RPMI8226 (cell line): ENCODE results near the gene GLS.

Source experiments
- DNase-seq: peaks from one replicate; pipeline ENCODE4 v3.0.0-alpha.2; 2015

GLS gene

DNA sequence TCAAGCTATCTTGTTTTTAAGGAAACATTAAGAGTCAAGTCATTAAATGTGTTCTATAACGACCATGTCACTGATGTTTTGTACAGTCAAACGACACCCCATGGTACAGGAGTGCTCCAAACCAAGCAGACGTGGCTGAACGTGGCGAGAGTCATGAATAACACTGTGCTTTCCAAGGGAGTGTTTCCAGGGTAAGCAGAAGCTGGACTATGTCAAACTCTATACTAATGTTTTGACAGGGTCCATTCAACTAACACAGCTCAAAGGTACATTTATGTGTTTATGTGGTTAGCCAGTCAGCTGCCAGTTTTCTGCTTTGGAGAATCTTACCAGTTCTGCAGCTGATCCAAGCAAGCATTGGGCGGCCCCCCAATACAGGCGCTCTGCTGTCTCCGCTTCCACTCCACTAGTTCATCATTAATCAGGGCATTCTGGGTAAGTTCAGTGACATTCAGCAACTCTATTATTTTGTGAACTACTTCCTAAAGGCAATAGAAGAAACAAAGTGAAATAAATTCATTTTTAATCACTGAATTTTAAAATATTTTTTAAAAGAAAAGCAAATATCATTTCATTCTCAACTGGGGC is 117.0 kb downstream of the GLS start:
- DNase-seq: no peak

DNA sequence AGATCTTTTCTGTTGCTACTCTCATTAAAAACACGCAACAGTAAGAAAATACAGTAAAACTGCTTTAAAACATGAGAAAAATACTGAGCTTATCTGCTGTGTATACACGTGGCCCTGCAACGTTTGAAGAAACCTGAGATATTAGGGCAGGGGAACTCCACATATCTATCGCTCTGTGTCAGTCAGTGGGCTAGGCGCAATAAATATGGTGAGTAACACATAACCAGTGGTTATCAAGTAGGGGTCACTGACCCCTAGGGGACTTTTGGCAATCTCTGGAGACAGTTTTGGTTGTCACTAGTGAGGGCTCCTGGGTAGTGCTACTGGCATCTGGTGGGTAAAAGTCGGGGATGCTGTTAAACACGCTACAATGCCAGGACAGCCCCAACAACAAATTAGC is 118.4 kb downstream of the GLS start:
- no peak for DNase-seq

GRCh38 chr2:190999949-191000665 is 119.5 kb downstream of the GLS start:
- DNase-seq: no peak

GRCh38 chr2:191001032-191001431 is 120.4 kb downstream of the GLS start:
- DNase-seq: no peak

GRCh38 chr2:191001624-191002023 is 121.0 kb downstream of the GLS start:
- DNase-seq: no peak

DNA sequence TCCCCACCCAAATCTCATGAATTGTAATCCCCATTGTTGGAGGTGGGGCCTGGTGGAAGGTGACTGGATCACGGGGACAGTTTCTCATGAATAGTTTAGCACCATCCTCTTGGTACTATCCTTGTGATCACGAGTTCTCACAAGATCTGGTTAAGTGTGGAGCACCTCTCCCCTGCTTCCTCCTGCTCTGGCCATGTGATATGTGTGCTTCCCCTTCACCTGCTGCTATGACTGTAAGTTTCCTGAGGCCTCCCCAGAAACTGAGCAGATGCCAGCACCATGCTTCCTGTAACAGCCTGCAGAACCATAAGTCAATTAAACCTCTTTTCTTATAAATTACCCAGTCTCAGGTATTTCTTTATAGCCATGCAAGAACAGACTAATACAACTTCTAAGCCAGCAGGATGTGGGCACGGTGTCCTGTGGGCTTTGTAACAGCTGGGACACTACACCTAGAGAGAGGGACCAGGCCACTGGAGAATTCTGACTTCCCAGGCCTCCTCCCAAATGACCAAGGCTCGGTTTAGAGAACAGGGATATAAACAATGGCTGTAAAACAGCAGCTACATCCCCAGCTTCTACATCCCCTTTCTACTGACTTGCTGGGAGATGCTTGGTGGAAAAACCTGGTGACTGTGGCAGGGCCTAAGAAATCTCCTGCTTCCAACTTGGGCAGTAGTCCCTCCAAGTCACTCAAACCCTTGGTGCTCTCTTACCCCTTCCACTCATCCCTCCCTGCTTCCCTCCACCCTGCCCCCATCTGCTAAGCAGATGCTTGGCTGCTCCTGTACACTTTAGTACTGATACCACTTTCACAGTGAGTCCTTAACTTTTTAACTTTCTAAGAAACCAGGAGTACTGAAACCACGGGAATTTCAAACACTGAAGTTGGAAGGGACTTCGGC is 123.0 kb downstream of the GLS start:
- DNase-seq: no peak

GRCh38 chr2:191006297-191006696 is 125.7 kb downstream of the GLS start:
- no peak for DNase-seq

DNA sequence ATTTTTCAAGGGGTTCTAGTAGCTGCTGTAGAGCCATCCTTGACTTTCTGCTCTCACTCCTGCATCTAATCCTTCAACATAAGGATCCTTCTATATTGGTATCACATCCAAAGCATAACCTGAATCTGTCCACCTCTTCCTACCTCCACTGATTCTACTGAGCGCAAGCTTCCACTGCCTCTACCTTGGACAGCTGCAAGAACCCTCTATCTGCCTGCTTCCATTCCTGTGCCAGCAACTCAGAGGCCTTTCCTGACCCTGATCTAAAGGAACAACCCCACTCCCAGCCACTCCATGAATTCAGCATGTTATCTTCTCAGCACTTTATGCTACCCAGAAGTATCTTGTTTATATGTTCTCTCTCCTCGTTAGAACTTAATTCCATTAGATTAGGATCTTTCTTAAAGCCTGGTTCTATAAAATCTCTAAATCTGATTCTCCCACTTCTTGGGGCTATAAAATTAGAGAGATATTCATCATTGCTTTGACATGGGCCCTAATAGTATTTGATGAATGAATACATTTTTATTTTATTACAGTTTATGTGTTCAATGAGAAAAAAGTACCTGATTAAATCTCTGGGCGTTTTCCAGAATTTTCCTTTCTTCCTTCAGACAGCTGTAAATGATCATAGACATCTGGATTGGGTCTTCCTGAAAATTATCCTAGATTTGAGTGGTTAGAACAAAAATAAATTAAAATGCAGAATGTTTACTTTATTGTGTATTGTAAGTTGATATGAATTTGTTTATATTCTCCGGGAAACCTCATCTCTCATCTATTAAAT is 126.6 kb downstream of the GLS start:
- DNase-seq: no peak

DNA sequence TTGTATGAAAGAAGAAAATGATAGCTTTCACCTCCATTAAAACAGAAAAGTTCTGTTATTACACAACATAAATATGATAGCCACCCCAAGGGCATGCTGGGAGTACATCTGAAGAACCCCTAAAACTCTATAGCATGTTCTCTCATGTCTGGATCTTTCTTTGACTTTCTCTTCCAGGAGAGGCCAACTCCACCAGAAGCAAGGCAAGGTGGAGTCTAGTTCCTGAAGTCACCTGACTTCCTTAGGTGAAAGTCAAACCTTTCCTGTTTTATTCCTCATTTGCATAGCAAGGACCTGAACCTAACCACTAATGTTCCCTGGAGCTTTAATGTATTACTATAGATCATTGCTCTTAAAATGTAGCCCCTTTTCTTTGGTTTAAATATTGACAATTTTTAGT is 127.7 kb downstream of the GLS start:
- no peak for DNase-seq

DNA sequence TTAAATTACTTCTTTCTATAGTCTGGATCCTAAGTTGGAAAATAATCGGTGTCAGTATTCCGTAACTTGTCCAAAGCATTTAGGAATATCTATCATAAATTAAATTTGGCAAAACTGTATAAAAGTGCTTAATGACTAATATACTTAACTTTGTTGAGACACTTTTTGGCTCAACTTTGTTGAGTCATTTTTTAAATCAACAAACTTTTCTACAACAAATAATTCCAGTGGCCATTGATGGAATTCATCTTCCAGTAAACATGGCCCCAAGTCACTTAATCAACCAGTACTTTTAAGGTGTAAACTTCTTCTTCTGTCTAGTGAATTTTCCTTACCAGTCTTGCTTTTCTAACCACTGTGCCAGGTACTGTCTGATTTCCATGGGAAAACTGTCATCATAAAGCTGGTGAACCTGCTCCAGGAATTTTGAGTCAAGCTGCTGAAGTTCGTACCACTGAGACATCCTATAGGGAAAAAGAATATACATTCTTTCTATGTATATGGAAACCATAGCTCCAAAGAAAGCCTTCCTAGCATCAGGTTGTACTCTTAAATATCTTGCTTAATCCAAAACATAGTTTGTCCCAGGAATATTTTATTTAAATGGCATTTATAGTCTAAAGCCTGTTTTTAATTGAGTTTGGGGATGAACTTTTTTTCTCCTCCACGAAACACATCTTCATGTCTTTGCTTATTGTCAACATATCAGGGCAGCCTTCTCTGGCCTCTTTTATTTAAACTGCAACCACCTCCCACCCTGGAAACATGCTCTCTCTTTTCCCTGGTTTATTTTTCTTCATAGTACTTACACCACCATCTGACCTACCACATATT is 129.1 kb downstream of the GLS start:
- no peak for DNase-seq

DNA sequence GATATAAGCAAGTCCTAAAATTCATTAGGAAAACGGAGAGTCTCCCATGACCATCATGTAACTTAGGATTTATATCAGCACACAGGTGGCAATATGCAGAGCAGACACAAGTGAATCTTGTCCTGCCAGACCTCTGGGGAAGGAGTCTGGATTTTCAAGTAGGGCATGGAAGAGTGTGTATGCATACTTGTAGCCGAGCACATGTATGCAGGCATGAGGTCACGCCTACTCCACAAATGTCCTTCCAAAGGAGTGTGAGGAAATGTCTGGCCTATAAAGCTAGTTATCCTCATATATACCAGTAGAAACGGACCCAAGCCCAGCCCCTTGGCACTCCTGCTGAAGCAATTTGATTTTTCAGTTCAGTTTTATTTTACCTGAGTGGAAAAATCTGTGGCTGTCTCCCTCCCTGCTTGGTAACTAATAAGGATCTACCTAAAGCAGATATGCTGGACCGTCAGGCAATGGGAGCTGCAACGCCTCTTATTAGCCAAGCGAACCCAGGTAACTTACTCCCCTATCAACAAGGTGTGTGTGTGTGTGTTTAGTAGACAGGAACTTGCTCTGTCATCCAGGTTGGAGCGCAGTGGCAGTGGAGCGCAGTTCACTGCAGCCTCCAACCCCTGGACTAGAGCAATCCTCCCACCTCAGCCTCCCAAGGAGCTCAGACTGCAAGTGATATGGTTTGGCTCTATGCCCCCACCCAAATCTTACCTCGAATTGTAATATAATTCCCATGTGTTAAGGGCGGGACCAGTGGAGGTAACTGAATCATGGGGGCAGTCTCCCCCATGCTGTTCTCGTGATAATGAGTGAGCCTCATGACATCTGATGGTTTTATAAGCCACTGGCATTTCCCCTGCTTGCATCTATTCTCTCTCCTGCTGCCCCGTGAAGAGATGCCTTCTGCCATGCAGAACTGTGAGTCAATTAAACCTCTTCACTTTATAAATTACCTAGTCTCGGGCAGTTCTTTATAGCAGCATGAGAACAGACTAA is 130.6 kb downstream of the GLS start:
- no peak for DNase-seq

- no peak for DNase-seq
Observed at GRCh38 chr2:191012346-191012745, 131.7 kb downstream of the GLS start.

DNA sequence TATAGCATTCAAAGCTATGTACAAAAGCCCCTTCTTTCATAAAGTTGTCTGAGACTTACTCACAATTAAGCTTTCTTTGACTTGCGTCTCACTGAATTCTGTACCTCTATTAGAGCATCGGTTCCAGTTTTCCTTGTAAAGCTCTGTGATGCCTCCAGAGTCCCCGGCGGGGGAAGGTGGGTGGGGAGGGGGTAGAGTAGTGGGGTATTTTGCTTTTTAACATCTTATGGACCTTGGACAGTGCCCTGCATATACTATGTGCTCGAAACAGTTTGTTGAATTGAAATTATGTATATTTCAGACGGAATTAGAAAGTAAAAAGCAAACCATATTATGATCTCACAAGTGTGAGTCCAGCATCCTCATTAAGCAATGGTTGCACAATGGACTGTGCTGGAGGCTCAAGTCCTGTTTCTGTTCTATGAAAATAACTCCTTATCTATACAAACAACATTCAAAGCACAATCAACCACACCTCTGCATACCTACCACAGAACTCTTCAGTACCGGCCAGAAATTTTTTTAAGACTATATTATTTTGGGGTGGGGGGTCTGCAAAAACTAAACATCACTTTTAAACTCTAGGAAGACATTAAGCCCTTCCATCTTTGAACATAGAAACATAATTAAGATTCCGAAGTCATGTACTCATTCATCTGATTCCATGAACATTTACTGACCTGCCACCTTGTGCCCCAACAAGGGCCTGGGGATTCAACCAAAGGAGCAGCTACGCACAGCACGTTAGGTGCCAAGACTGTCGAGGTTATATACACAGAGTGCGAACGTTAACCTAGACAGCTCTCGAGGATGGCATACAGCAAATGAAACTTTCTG is 132.4 kb downstream of the GLS start:
- peak; percentile 44 for DNase-seq

GRCh38 chr2:191013682-191013931 is 133.0 kb downstream of the GLS start:
- no peak for DNase-seq

DNA sequence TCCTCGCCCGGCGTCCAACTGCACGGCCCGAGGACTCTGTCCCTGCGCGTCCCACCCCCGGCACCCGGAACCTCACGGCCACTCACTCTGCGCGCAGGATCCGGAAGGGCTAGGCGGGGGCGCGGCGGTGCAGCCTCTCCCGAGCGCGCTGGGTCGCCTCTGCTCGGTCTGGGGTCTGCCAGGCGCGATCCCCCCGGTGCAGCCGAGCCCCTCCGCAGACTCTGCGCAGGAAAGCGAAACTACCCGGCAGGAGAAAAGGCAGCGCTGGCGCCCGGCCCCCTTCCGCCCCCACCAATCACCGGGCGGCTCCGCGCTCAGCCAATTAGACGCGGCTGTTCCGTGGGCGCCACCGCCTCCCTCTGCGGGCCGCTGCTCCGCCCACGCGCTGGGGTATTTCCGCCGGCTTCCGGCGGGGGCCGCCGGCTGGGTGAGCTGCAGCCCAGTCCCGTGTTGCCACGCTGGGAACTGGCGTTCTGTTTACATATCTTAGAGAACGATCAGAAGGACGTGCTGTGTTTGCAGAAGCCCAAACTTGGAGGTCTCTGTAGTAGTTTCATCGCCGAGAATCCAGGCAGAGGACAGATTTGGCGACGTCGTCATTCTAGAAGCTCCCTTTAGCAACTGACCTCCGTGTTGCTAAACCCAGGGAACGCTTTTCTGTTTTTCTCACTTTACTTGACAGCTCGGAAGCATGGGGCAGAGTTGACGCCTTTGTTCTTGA is 133.5 kb downstream of the GLS start, which contains the start of gene STAT1:
TSS of gene STAT1 (minus strand) at position 240 of the 721 bp plus-strand sequence. CDS start 4,168 bp downstream, outside the sequence.
- peak; percentile 94 for DNase-seq

GRCh38 chr2:191014653-191015020 is 134.0 kb downstream of the GLS start:
- no peak for DNase-seq
